Duodenal mucosa (tissue), 2 donors: Measurements from ENCODE around the gene LYPD6.

Experiments used
- H3K27ac ChIP-seq: one replicate; pipeline ENCODE4 v1.7.0; 2013; ENCODE audit warnings: low read depth, low read length
- H3K27me3 ChIP-seq, 2 donors: one replicate each; pipeline ENCODE4 v1.7.0; 2013; ENCODE audit warnings: low read length in 2 of 2, control low read depth in 1 of 2; ENCODE audit not compliant: insufficient read depth in 2 of 2, control insufficient read depth in 1 of 2
- H3K36me3 ChIP-seq, 2 donors: one replicate each; pipeline ENCODE4 v1.7.0; 2013; ENCODE audit warnings: low read length in 2 of 2, control low read depth in 1 of 2; ENCODE audit not compliant: insufficient read depth in 2 of 2, control insufficient read depth in 1 of 2
- H3K4me1 ChIP-seq, 2 donors: one replicate each; pipeline ENCODE4 v1.7.0; 2013; ENCODE audit warnings: low read length in 2 of 2, control low read depth in 1 of 2; ENCODE audit not compliant: insufficient read depth in 2 of 2, control insufficient read depth in 1 of 2
- H3K4me3 ChIP-seq, 2 donors: one replicate each; pipeline ENCODE4 v1.7.0; 2013; ENCODE audit warnings: low read length in 2 of 2, low read depth in 1 of 2
- H3K9ac ChIP-seq, 2 donors: one replicate each; pipeline ENCODE4 v1.7.0; 2013; ENCODE audit warnings: low read length in 2 of 2, low read depth in 1 of 2
- H3K9me3 ChIP-seq, 2 donors: one replicate each; pipeline ENCODE4 v1.7.0; 2013; ENCODE audit warnings: low read length in 2 of 2, control low read depth in 1 of 2; ENCODE audit not compliant: control insufficient read depth in 1 of 2

LYPD6 gene

GRCh38 chr2:149420053-149420963, 89.9 kb downstream of the LYPD6 start:
- no peak overlapping the region for H3K27ac ChIP-seq

GRCh38 chr2:149421791-149422190, 91.4 kb downstream of the LYPD6 start:
- no peaks in the 10 kb centered on the region for H3K9me3 ChIP-seq
- H3K9ac ChIP-seq: no peak overlapping the region

More at GRCh38 chr2:149420053-149420963, 89.9 kb downstream of the LYPD6 start:
- no peaks in the 10 kb centered on the region for H3K27me3 ChIP-seq
- no peak overlapping the region for H3K4me3 ChIP-seq
- no peak overlapping the region for H3K9ac ChIP-seq
- no peaks in the 10 kb centered on the region for H3K9me3 ChIP-seq
- H3K4me1 ChIP-seq: peaks cover 17 to 35% of the 10 kb centered on the region in 2 donors
- H3K36me3 ChIP-seq: no peaks in the 10 kb centered on the region

GRCh38 chr2:149422337-149422990, 92.1 kb downstream of the LYPD6 start:
- Histone ChIP-seq H3K4me1 (peaks cover 17 to 35% of the 10 kb centered on the region in 2 donors), H3K27ac (no peak overlapping the region), H3K9me3 (no peaks in the 10 kb centered on the region), H3K27me3 (no peaks in the 10 kb centered on the region), H3K36me3 (no peaks in the 10 kb centered on the region), H3K4me3 (no peak overlapping the region), H3K9ac (no peak overlapping the region)

More at GRCh38 chr2:149421791-149422190, 91.4 kb downstream of the LYPD6 start:
- peaks cover 17 to 35% of the 10 kb centered on the region in 2 donors for H3K4me1 ChIP-seq
- no peaks in the 10 kb centered on the region for H3K36me3 ChIP-seq
- no peak overlapping the region for H3K4me3 ChIP-seq
- H3K27ac ChIP-seq: no peak overlapping the region
- H3K27me3 ChIP-seq: no peaks in the 10 kb centered on the region

- H3K27me3 ChIP-seq: no peaks in the 10 kb centered on the region
- H3K4me3 ChIP-seq: no peak overlapping the region
- peaks cover 17 to 35% of the 10 kb centered on the region in 2 donors for H3K4me1 ChIP-seq
- H3K36me3 ChIP-seq: no peaks in the 10 kb centered on the region
- no peak overlapping the region for H3K9ac ChIP-seq
- no peak overlapping the region for H3K27ac ChIP-seq
- no peaks in the 10 kb centered on the region for H3K9me3 ChIP-seq
These were observed 92.6 kb downstream of the LYPD6 start for GRCh38 chr2:149422991-149423338.

- Histone ChIP-seq H3K27me3 (no peaks in the 10 kb centered on the region), H3K4me3 (no peak overlapping the region), H3K4me1 (peaks cover 17 to 33% of the 10 kb centered on the region in 2 donors), H3K27ac (no peak overlapping the region), H3K9me3 (no peaks in the 10 kb centered on the region), H3K36me3 (no peaks in the 10 kb centered on the region), H3K9ac (no peak overlapping the region)
These were observed 93.2 kb downstream of the LYPD6 start for GRCh38 chr2:149423630-149424029.

- Histone ChIP-seq H3K9me3 (no peaks in the 10 kb centered on the region), H3K4me3 (no peak overlapping the region), H3K36me3 (no peaks in the 10 kb centered on the region), H3K27me3 (no peaks in the 10 kb centered on the region), H3K9ac (no peak overlapping the region), H3K4me1 (peaks cover under 1 to 14% of the 10 kb centered on the region in 2 donors), H3K27ac (no peak overlapping the region)
These were observed 97.0 kb downstream of the LYPD6 start for GRCh38 chr2:149427387-149427786.

- H3K9me3 ChIP-seq: no peaks in the 10 kb centered on the region
- no peaks in the 10 kb centered on the region for H3K27me3 ChIP-seq
- H3K9ac ChIP-seq: no peak overlapping the region
- no peak overlapping the region for H3K27ac ChIP-seq
- no peaks in the 10 kb centered on the region for H3K36me3 ChIP-seq
- H3K4me1 ChIP-seq: peaks cover 0 to 7% of the 10 kb centered on the region in 2 donors
- no peak overlapping the region for H3K4me3 ChIP-seq
These were observed 98.4 kb downstream of the LYPD6 start for GRCh38 chr2:149428783-149429182.

- H3K9ac ChIP-seq: no peak overlapping the region
- H3K9me3 ChIP-seq: no peaks in the 10 kb centered on the region
- H3K36me3 ChIP-seq: no peaks in the 10 kb centered on the region
- H3K27ac ChIP-seq: no peak overlapping the region
- no peak overlapping the region for H3K4me3 ChIP-seq
- H3K4me1 ChIP-seq: peaks cover 0 to 7% of the 10 kb centered on the region in 2 donors
- no peaks in the 10 kb centered on the region for H3K27me3 ChIP-seq
These were observed 100.7 kb downstream of the LYPD6 start for GRCh38 chr2:149430743-149431736.

GRCh38 chr2:149438330-149438960, 108.1 kb downstream of the LYPD6 start:
- Histone ChIP-seq H3K27me3 (no peaks in the 10 kb centered on the region), H3K9ac (no peak overlapping the region), H3K4me1 (no peaks in the 10 kb centered on the region), H3K36me3 (no peaks in the 10 kb centered on the region), H3K9me3 (no peaks in the 10 kb centered on the region), H3K4me3 (no peak overlapping the region), H3K27ac (no peak overlapping the region)
